ENCODE results near the gene ROMO1.
"Not testable (repeated sequence)": the region's sequence is repeated elsewhere in the genome, so short reads cannot be mapped to it uniquely, and the experiment has no call there.

The ROMO1 gene

GRCh38 chr20:35730583-35731468 lies 31.6 kb downstream of the ROMO1 start:
- no peak for DNase-seq (ENCODE audit: low read depth)

- DNase-seq (ENCODE audit: low read depth) = no peak
These were observed 32.2 kb downstream of the ROMO1 start for GRCh38 chr20:35731469-35731788.

- DNase-seq (ENCODE audit: low read depth) = no peak
These were observed 32.8 kb downstream of the ROMO1 start for GRCh38 chr20:35731862-35732643.

- no peak for DNase-seq (ENCODE audit: low read depth)
These were observed 33.4 kb downstream of the ROMO1 start for GRCh38 chr20:35732644-35732982.

- DNase-seq (ENCODE audit: low read depth) = no peak
These were observed 35.2 kb downstream of the ROMO1 start for GRCh38 chr20:35734374-35734773.

GRCh38 chr20:35734777-35735649 lies 35.8 kb downstream of the ROMO1 start:
- no peak for DNase-seq (ENCODE audit: low read depth)

- no peak for DNase-seq (ENCODE audit: low read depth)
These were observed 36.7 kb downstream of the ROMO1 start for GRCh38 chr20:35735826-35736470.

- DNase-seq (ENCODE audit: low read depth) = no peak
These were observed 38.7 kb downstream of the ROMO1 start for GRCh38 chr20:35737865-35738333.

GRCh38 chr20:35738410-35739179 lies 39.4 kb downstream of the ROMO1 start:
- DNase-seq (ENCODE audit: low read depth) = no peak

- DNase-seq (ENCODE audit: low read depth) = no peak
These were observed 40.3 kb downstream of the ROMO1 start for GRCh38 chr20:35739294-35740163.

- peak; percentile 97 for DNase-seq (ENCODE audit: low read depth)
These were observed 42.9 kb downstream of the ROMO1 start, which contains the start of gene RBM39 for GRCh38 chr20:35741892-35742740. Gene RBM39 (minus strand): TSS chr20:35742260. CDS start chr20:35740874, 1,386 bp downstream.

GRCh38 chr20:35742741-35743523 lies 43.7 kb downstream of the ROMO1 start:
- no peak for DNase-seq (ENCODE audit: low read depth)

- no peak for DNase-seq (ENCODE audit: low read depth)
These were observed 44.7 kb downstream of the ROMO1 start for GRCh38 chr20:35743693-35744491.

GRCh38 chr20:35744492-35744841 lies 45.3 kb downstream of the ROMO1 start:
- DNase-seq (ENCODE audit: low read depth) = not testable (repeated sequence)
